ENCODE measurements around the gene ADAM10. TPM values are rescaled to one million over a fixed set of nuclear protein-coding genes. Genes with fewer than 3 reads are reported as not detected.

The ADAM10 gene
- total RNA-seq, 6 donors from 2014 or later = 64.5 to 139 (median 93.5) TPM

GRCh38 chr15:58582160-58582559, 167.3 kb downstream of the ADAM10 start:
- H3K36me3 ChIP-seq = no peaks in the 10 kb centered on the region
- no peak overlapping the region for H3K4me3 ChIP-seq
- DNase-seq = no peak
- no peaks in the 10 kb centered on the region for H3K27me3 ChIP-seq
- H3K27ac ChIP-seq = no peak overlapping the region
- H3K9me3 ChIP-seq = peaks cover 0 to 4% (median 0%) of the 10 kb centered on the region in 4 donors
- no peaks in the 10 kb centered on the region for H3K4me1 ChIP-seq
- WGBS, 2 donors = 47 to 78% methylated on average over 3 of the region's 3 CpGs
- peak in 1 of 2 donors; percentile 55 for ATAC-seq (ENCODE audit: low FRiP score in 2 of 2)
- TF ChIP-seq EP300 (IDR thresholded peaks at IDR 0.05) = no peak
- no peak for TF ChIP-seq POLR2AphosphoS5 (IDR thresholded peaks at IDR 0.05)
- no peak for TF ChIP-seq POLR2A (IDR thresholded peaks at IDR 0.05)
- no peak for TF ChIP-seq CTCF (IDR thresholded peaks at IDR 0.05)

GRCh38 chr15:58576657-58577056, 172.8 kb downstream of the ADAM10 start:
- no peak overlapping the region for H3K27ac ChIP-seq
- ATAC-seq (ENCODE audit: low FRiP score in 2 of 2) (no peak), DNase-seq (no peak)
- H3K36me3 ChIP-seq = no peaks in the 10 kb centered on the region
- no peaks in the 10 kb centered on the region for H3K27me3 ChIP-seq
- no peaks in the 10 kb centered on the region for H3K4me1 ChIP-seq
- H3K4me3 ChIP-seq = no peak overlapping the region
- TF ChIP-seq CTCF (IDR thresholded peaks at IDR 0.05) = no peak
- TF ChIP-seq POLR2A (IDR thresholded peaks at IDR 0.05) = no peak
- TF ChIP-seq EP300 (IDR thresholded peaks at IDR 0.05) = no peak
- no peak for TF ChIP-seq POLR2AphosphoS5 (IDR thresholded peaks at IDR 0.05)
- no peaks in the 10 kb centered on the region for H3K9me3 ChIP-seq

DNA sequence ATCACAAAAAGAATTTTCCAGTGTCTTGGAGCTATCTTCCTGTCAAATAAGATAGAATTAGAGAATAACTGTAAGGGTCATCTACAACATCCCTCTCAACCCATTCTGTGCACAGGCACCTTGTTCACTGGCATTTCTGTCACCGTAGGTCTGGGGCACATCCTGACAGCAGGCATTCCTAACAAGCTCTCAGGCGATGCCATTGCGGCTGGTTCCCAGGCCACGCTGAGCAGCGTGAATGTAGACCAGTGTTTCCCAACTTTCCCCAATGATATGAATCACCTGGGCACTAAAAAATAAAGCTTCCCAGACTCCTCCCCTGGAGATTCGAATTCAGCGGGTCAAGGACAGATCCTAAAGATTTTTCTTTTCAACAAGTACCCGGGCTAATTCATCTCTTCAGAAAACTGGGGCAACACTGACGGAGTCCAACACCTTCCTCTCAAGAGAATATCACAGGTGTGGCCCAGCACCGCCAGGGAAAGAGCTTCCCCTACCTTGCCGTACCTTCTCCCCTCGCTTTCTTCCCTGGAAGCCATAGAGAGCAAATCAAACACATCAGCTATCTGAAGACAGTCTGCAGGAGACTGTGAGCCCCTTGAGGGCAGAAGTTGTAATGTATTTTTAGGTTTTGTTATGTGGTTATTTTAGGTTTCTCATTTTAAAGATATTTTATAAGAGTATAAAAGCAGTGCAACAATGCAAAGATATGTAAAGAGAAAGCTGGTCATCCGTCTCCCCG, 174.3 kb downstream of the ADAM10 start:
- 92 to 93% methylated on average over 14 of the region's 14 CpGs for WGBS, 2 donors
- TF ChIP-seq EP300 (IDR thresholded peaks at IDR 0.05) = no peak
- no peak for TF ChIP-seq POLR2AphosphoS5 (IDR thresholded peaks at IDR 0.05)
- TF ChIP-seq POLR2A (IDR thresholded peaks at IDR 0.05) = no peak
- TF ChIP-seq CTCF (IDR thresholded peaks at IDR 0.05) = no peak
- Histone ChIP-seq H3K4me1 (no peaks in the 10 kb centered on the region), H3K27me3 (no peaks in the 10 kb centered on the region), H3K4me3 (no peak overlapping the region), H3K27ac (no peak overlapping the region), H3K9me3 (no peaks in the 10 kb centered on the region), H3K36me3 (no peaks in the 10 kb centered on the region)
- no peak for DNase-seq
- no peak for ATAC-seq (ENCODE audit: low FRiP score in 2 of 2)

- 73 to 84% methylated on average over 4 of the region's 4 CpGs for WGBS, 2 donors
- Histone ChIP-seq H3K27me3 (no peaks in the 10 kb centered on the region), H3K27ac (no peak overlapping the region), H3K9me3 (no peaks in the 10 kb centered on the region), H3K4me1 (no peaks in the 10 kb centered on the region), H3K4me3 (no peak overlapping the region), H3K36me3 (no peaks in the 10 kb centered on the region)
- ATAC-seq (ENCODE audit: low FRiP score in 2 of 2) = no peak
- TF ChIP-seq CTCF (IDR thresholded peaks at IDR 0.05) (no peak), POLR2AphosphoS5 (IDR thresholded peaks at IDR 0.05) (no peak), POLR2A (IDR thresholded peaks at IDR 0.05) (no peak), EP300 (IDR thresholded peaks at IDR 0.05) (no peak)
- DNase-seq = no peak
Observed at GRCh38 chr15:58574631-58575030, 174.9 kb downstream of the ADAM10 start.

- Histone ChIP-seq H3K27me3 (no peaks in the 10 kb centered on the region), H3K9me3 (no peaks in the 10 kb centered on the region), H3K27ac (no peak overlapping the region), H3K4me3 (no peak overlapping the region), H3K4me1 (no peaks in the 10 kb centered on the region), H3K36me3 (no peaks in the 10 kb centered on the region)
- ATAC-seq (ENCODE audit: low FRiP score in 2 of 2) = no peak
- WGBS, 2 donors = 93 to 94% methylated on average over 4 of the region's 4 CpGs
- no peak for DNase-seq
- TF ChIP-seq EP300 (IDR thresholded peaks at IDR 0.05) (no peak), POLR2A (IDR thresholded peaks at IDR 0.05) (no peak), CTCF (IDR thresholded peaks at IDR 0.05) (no peak), POLR2AphosphoS5 (IDR thresholded peaks at IDR 0.05) (no peak)
Observed at GRCh38 chr15:58573270-58573669, 176.2 kb downstream of the ADAM10 start.
